ENCODE data around the gene PDE2A.

- TF ChIP-seq, protein P1, sequence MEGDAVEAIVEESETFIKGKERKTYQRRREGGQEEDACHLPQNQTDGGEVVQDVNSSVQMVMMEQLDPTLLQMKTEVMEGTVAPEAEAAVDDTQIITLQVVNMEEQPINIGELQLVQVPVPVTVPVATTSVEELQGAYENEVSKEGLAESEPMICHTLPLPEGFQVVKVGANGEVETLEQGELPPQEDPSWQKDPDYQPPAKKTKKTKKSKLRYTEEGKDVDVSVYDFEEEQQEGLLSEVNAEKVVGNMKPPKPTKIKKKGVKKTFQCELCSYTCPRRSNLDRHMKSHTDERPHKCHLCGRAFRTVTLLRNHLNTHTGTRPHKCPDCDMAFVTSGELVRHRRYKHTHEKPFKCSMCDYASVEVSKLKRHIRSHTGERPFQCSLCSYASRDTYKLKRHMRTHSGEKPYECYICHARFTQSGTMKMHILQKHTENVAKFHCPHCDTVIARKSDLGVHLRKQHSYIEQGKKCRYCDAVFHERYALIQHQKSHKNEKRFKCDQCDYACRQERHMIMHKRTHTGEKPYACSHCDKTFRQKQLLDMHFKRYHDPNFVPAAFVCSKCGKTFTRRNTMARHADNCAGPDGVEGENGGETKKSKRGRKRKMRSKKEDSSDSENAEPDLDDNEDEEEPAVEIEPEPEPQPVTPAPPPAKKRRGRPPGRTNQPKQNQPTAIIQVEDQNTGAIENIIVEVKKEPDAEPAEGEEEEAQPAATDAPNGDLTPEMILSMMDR (IDR thresholded peaks at IDR 0.05) = no peak
- TF ChIP-seq POLR2A (IDR thresholded peaks at IDR 0.05) = no peak
These were observed 23.6 kb upstream of the PDE2A start for GRCh38 chr11:72697814-72698213.
